CD4-positive, alpha-beta T cell treated with Interleukin-17A for 4 hours (primary cell): Measurements from ENCODE around the gene FOXD3.

Experiments
- DNase-seq: peaks from one replicate; pipeline ENCODE4 v3.0.0-alpha.2; 2020; ENCODE audit warnings: mixed read lengths

FOXD3 gene

GRCh38 chr1:63322114-63322943 is at the start of gene FOXD3:
Gene FOXD3 (plus strand): TSS chr1:63322567. CDS start chr1:63323059, 492 bp downstream.
- DNase-seq, result no peak

- no peak for DNase-seq
Observed at GRCh38 chr1:63272811-63273210, 49.6 kb upstream of the FOXD3 start.

- no peak for DNase-seq
Observed at GRCh38 chr1:63274371-63274770, 48.0 kb upstream of the FOXD3 start.

- no peak for DNase-seq
Observed at GRCh38 chr1:63274979-63275378, 47.4 kb upstream of the FOXD3 start.

GRCh38 chr1:63276624-63277023 is 45.7 kb upstream of the FOXD3 start:
- no peak for DNase-seq

- no peak for DNase-seq
Observed at GRCh38 chr1:63277195-63278192, 44.9 kb upstream of the FOXD3 start.

- no peak for DNase-seq
Observed at GRCh38 chr1:63281753-63282152, 40.6 kb upstream of the FOXD3 start.

- no peak for DNase-seq
Observed at GRCh38 chr1:63289135-63289534, 33.2 kb upstream of the FOXD3 start.

- no peak for DNase-seq
Observed at GRCh38 chr1:63294803-63295594, 27.4 kb upstream of the FOXD3 start.

GRCh38 chr1:63304410-63304809 is 18.0 kb upstream of the FOXD3 start:
- no peak for DNase-seq

- DNase-seq, result no peak
Observed at GRCh38 chr1:63305043-63305442, 17.3 kb upstream of the FOXD3 start.

GRCh38 chr1:63307196-63307794 is 15.1 kb upstream of the FOXD3 start:
- no peak for DNase-seq

- DNase-seq, result no peak
Observed at GRCh38 chr1:63316598-63316983, 5.8 kb upstream of the FOXD3 start.

- peak; percentile 57 for DNase-seq
Observed at GRCh38 chr1:63316984-63317816, 5.2 kb upstream of the FOXD3 start.

GRCh38 chr1:63317817-63318152 is 4.6 kb upstream of the FOXD3 start:
- no peak for DNase-seq

- no peak for DNase-seq
Observed at GRCh38 chr1:63318201-63318979, 4.0 kb upstream of the FOXD3 start.

GRCh38 chr1:63319046-63320021 is 3.0 kb upstream of the FOXD3 start:
- DNase-seq, result no peak

GRCh38 chr1:63320022-63320721 is 2.2 kb upstream of the FOXD3 start:
- DNase-seq, result no peak
